Natural killer cell (primary cell): Measurements from ENCODE around the gene ALAS1. TPM values are rescaled to one million over a fixed set of nuclear protein-coding genes. Genes with fewer than 3 reads are reported as not detected.
"Not testable (repeated sequence)": the region's sequence is repeated elsewhere in the genome, so short reads cannot be mapped to it uniquely, and the experiment has no call there.

Experiments used
- ATAC-seq, 3 donors: fragments of 150-1000 bp in 2 of 3; fragments of 200-7000 bp in 1 of 3; cut with Tn5 transposase; 1 replicate in 1 of 3; 2 replicates in 2 of 3; pipeline ENCODE4 v1.10.0; 2021; ENCODE audit warnings: mild to moderate bottlenecking in 2 of 3, moderate library complexity in 2 of 3
- DNase-seq, 2 donors: peaks; one replicate each; pipeline versions ENCODE4 v3.0.0 to v3.0.0-alpha.2; 2013 to 2021; ENCODE audit warnings: mixed read lengths in 1 of 2
- H3K27ac ChIP-seq: one replicate; pipeline ENCODE4 v1.5.1; 2013; ENCODE audit warnings: mild to moderate bottlenecking, low read length
- H3K27me3 ChIP-seq: one replicate; pipeline ENCODE4 v1.6.1; 2013; ENCODE audit warnings: low read length; ENCODE audit not compliant: control insufficient read depth, insufficient read depth
- H3K36me3 ChIP-seq: one replicate; pipeline ENCODE4 v1.6.1; 2013; ENCODE audit warnings: low read length; ENCODE audit not compliant: control insufficient read depth, insufficient read depth
- H3K4me1 ChIP-seq: one replicate; pipeline ENCODE4 v1.6.1; 2013; ENCODE audit warnings: low read length; ENCODE audit not compliant: control insufficient read depth, insufficient read depth
- H3K4me3 ChIP-seq: one replicate; pipeline ENCODE4 v1.5.1; 2013; ENCODE audit warnings: low read length
- H3K9me3 ChIP-seq: one replicate; pipeline ENCODE4 v1.6.1; 2013; ENCODE audit warnings: low read length; ENCODE audit not compliant: control insufficient read depth, insufficient read depth
- H3K27ac Mint-ChIP-seq, 2 donors: one replicate each; pipeline ENCODE4 v1.8.0; 2022; ENCODE audit warnings: mild to moderate bottlenecking in 2 of 2, mixed read lengths in 2 of 2, moderate library complexity in 1 of 2
- H3K27me3 Mint-ChIP-seq, 2 donors: one replicate each; pipeline ENCODE4 v1.8.0; 2022; ENCODE audit warnings: low read depth in 2 of 2, mixed read lengths in 2 of 2
- H3K36me3 Mint-ChIP-seq: one replicate; pipeline ENCODE4 v1.8.0; 2022; ENCODE audit warnings: mixed read lengths
- H3K4me1 Mint-ChIP-seq, 2 donors: one replicate each; pipeline ENCODE4 v1.8.0; 2022; ENCODE audit warnings: mixed read lengths in 2 of 2
- H3K4me3 Mint-ChIP-seq: one replicate; pipeline ENCODE4 v1.8.0; 2022; ENCODE audit warnings: mild to moderate bottlenecking, moderate library complexity, mixed read lengths
- H3K9me3 Mint-ChIP-seq, 2 donors: one replicate each; pipeline ENCODE4 v1.8.0; 2022; ENCODE audit warnings: mixed read lengths in 2 of 2
- CTCF ChIP-seq: fragments of 200-600 bp; IDR thresholded peaks from one replicate; pipeline ENCODE4 v1.8.0; 2022; ENCODE audit warnings: antibody characterized with exemption
- WGBS: methylation state at CpG from one replicate; pipeline ENCODE4 v1.1.7; 2013; ENCODE audit warnings: missing lambda C conversion rate; ENCODE audit not compliant: insufficient coverage; 5-methylcytosine and 5-hydroxymethylcytosine counted together
- intact Hi-C: fragments of 100-400 bp; cut with micrococcal nuclease; formaldehyde crosslinking; loops from one replicate; pipeline ENCODE4 v1.14.2; 2022
- total RNA-seq, 4 donors: library from RNA; stranded (reverse); fragments of 120-200 nt in 1 of 4; gene quantifications; one replicate each; pipeline versions ENCODE4 v1.2.3 to v1.2.4, GENCODE V29; 2013 to 2022

ALAS1 gene
- total RNA-seq, 3 donors from 2014 or later (not counting 1 experiment from before 2014, with no cell fraction given), result 17.0 to 34.5 (median 33.4) TPM

- Mint-ChIP-seq H3K27ac (no peak overlapping the region), H3K4me3 (no peak overlapping the region), H3K36me3 (no peaks in the 10 kb centered on the region), H3K4me1 (no peaks in the 10 kb centered on the region), H3K27me3 (no peaks in the 10 kb centered on the region), H3K9me3 (no peaks in the 10 kb centered on the region)
- ATAC-seq, result no peak
- no peaks in the 10 kb centered on the region for H3K4me1 ChIP-seq
- no peak for TF ChIP-seq CTCF
- DNase-seq, result no peak
- no peaks in the 10 kb centered on the region for H3K27me3 ChIP-seq
- WGBS, result 89% methylated on average over 7 of the region's 7 CpGs
- no peak overlapping the region for H3K27ac ChIP-seq
- no peaks in the 10 kb centered on the region for H3K36me3 ChIP-seq
- H3K4me3 ChIP-seq, result no peak overlapping the region
- H3K9me3 ChIP-seq, result no peaks in the 10 kb centered on the region
- intact Hi-C loops, result no loop called here
Observed at GRCh38 chr3:52162250-52162872, 35.6 kb upstream of the ALAS1 start.

GRCh38 chr3:52167240-52167639 is 30.7 kb upstream of the ALAS1 start:
- DNase-seq, result no peak
- Histone ChIP-seq H3K4me3 (no peak overlapping the region), H3K9me3 (no peaks in the 10 kb centered on the region), H3K27me3 (peaks cover 2% of the 10 kb centered on the region), H3K4me1 (no peaks in the 10 kb centered on the region), H3K27ac (no peak overlapping the region), H3K36me3 (no peaks in the 10 kb centered on the region)
- H3K27me3 Mint-ChIP-seq, result no peaks in the 10 kb centered on the region
- 91% methylated on average over 9 of the region's 9 CpGs for WGBS
- intact Hi-C loops, result no loop called here
- no peaks in the 10 kb centered on the region for H3K36me3 Mint-ChIP-seq
- no peak overlapping the region for H3K27ac Mint-ChIP-seq
- no peaks in the 10 kb centered on the region for H3K4me1 Mint-ChIP-seq
- H3K9me3 Mint-ChIP-seq, result no peaks in the 10 kb centered on the region
- TF ChIP-seq CTCF, result no peak
- no peak for ATAC-seq
- no peak overlapping the region for H3K4me3 Mint-ChIP-seq

DNA sequence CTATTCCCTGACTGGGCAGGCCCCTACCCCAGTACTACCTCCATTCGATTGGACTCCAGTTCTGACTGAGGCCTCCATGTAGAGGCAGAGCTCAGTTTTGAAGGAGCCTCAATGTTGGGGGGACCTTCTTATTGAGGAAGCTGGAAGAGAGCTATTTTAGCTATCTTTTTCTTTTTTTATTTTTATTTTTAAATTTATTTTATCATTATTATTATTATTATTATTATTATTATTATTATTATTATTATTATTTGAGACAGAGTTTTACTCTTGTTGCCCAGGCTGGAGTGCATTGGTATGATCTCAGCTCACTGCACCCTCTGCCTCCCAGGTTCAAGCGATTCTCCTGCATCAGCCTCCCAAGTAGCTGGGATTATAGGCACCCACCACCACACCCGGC is 27.7 kb upstream of the ALAS1 start:
- H3K36me3 Mint-ChIP-seq, H3K27me3 ChIP-seq, H3K9me3 Mint-ChIP-seq, ATAC-seq, H3K4me1 Mint-ChIP-seq, H3K27me3 Mint-ChIP-seq, H3K36me3 ChIP-seq, intact Hi-C loops, H3K27ac Mint-ChIP-seq, H3K4me3 ChIP-seq, H3K4me3 Mint-ChIP-seq, DNase-seq, H3K9me3 ChIP-seq, H3K4me1 ChIP-seq, H3K27ac ChIP-seq: not testable (repeated sequence)
- WGBS, result 100% methylated on average over 1 of the region's 3 CpGs

DNA sequence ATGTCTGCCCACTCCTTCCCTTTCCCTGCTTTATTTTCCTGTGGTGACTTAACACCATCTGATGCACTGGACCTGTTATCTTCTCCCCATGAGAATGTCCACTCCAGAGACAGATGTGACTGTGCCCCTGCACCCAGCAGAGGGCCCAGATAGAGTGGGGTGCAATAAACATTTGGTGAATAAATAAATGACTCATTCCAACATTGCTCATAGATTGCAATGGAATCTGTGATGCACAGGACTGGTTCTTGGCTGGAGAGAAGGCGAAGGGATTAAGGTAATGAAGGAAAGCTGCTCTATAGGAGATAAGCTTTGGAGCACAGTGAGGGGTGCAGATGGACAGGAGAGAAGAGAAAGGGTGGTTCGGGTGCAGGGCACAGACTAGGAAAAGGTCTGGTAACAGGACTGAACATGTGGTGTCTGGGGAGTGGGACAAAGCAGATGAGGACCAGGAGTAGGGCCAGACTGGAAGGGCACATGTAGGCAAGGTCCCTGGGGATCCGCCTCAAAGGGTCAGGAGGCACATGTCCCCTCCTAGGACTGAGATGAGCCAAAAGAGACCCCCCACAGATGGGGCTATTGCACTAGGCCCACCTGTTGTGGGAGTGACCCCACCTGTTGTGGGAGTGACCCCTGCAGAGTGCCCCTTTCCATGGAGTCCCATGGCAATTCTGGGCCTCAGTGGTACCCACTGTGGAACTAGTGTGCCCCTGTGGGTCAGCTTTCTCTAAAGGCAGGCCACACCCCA is 26.3 kb upstream of the ALAS1 start:
- H3K27me3 ChIP-seq, result peaks cover 2% of the 10 kb centered on the region
- no peak for ATAC-seq
- H3K9me3 Mint-ChIP-seq, result no peaks in the 10 kb centered on the region

More for the DNA sequence above, 26.3 kb upstream of the ALAS1 start:
- H3K36me3 Mint-ChIP-seq, result no peaks in the 10 kb centered on the region
- no peak for DNase-seq
- H3K4me1 ChIP-seq, result no peaks in the 10 kb centered on the region
- WGBS, result 83% methylated on average over 3 of the region's 3 CpGs
- H3K36me3 ChIP-seq, result no peaks in the 10 kb centered on the region
- no peak overlapping the region for H3K27ac Mint-ChIP-seq
- no peak overlapping the region for H3K4me3 ChIP-seq
- intact Hi-C loops, result no loop called here
- H3K4me1 Mint-ChIP-seq, result no peaks in the 10 kb centered on the region
- TF ChIP-seq CTCF, result no peak
- no peak overlapping the region for H3K27ac ChIP-seq
- no peak overlapping the region for H3K4me3 Mint-ChIP-seq
- no peaks in the 10 kb centered on the region for H3K27me3 Mint-ChIP-seq
- H3K9me3 ChIP-seq, result no peaks in the 10 kb centered on the region
